Neural cell (in vitro differentiated cells): ENCODE results near the gene COLEC11.

Experiments used
- TAF1 ChIP-seq: IDR thresholded peaks from 2 replicates; pipeline ENCODE4 v1.6.1; 2012; ENCODE audit warnings: low read depth
- TF ChIP-seq, protein P1 (sequence below): fragments of 450-650 bp; IDR thresholded peaks from 2 replicates; pipeline ENCODE4 v1.5.1; 2014; ENCODE audit warnings: antibody characterized with exemption, mild to moderate bottlenecking, moderate library complexity; ENCODE audit not compliant: poor library complexity, severe bottlenecking

DNA sequence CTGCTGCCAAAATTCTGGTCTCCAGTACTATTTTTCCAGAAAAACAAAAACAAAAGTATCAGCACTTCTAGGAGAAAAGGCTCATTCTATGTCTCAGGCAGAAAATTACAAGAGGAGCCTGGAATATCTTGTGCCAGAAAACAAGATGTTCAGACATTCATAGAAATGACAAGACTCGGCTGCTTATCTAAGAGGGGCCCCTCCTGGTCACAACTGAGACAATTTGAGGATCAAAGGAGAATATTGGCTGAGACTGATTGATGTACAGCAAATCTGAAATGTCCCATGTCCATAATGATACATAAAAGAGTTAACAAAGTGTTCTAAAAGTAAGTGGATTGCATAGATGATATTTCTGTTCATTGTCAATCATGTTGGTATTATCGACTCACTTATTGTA, 22.3 kb upstream of the COLEC11 start:
- TF ChIP-seq, protein P1, sequence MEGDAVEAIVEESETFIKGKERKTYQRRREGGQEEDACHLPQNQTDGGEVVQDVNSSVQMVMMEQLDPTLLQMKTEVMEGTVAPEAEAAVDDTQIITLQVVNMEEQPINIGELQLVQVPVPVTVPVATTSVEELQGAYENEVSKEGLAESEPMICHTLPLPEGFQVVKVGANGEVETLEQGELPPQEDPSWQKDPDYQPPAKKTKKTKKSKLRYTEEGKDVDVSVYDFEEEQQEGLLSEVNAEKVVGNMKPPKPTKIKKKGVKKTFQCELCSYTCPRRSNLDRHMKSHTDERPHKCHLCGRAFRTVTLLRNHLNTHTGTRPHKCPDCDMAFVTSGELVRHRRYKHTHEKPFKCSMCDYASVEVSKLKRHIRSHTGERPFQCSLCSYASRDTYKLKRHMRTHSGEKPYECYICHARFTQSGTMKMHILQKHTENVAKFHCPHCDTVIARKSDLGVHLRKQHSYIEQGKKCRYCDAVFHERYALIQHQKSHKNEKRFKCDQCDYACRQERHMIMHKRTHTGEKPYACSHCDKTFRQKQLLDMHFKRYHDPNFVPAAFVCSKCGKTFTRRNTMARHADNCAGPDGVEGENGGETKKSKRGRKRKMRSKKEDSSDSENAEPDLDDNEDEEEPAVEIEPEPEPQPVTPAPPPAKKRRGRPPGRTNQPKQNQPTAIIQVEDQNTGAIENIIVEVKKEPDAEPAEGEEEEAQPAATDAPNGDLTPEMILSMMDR: no peak
- no peak for TF ChIP-seq TAF1
